Esophagus squamous epithelium (tissue), 5 donors: ENCODE measurements around the gene C21orf58. TPM values are rescaled to one million over a fixed set of nuclear protein-coding genes. Genes with fewer than 3 reads are reported as not detected.

Source experiments
- DNase-seq: peaks from one replicate; lab custom pipeline; 2025; lab: John Stamatoyannopoulos, UW
- H3K27ac ChIP-seq, 4 donors: fragments of 200-600 bp; sonication (generic); one replicate each; pipeline ENCODE4 v1.5.1; 2016 to 2019; ENCODE audit warnings: mild to moderate bottlenecking in 1 of 4
- H3K27me3 ChIP-seq, 4 donors: fragments of 200-600 bp; sonication (generic); 1 replicate in 3 of 4; 2 replicates in 1 of 4; pipeline versions ENCODE4 v1.5.1 to v1.6.0; 2017 to 2021; ENCODE audit warnings: antibody characterized with exemption in 1 of 4
- H3K36me3 ChIP-seq, 3 donors: fragments of 200-600 bp; sonication (generic); one replicate each; pipeline ENCODE4 v1.5.1; 2016 to 2019
- H3K4me1 ChIP-seq, 3 donors: fragments of 200-600 bp; sonication (generic); one replicate each; pipeline ENCODE4 v1.5.1; 2017 to 2019
- H3K4me3 ChIP-seq, 4 donors: fragments of 200-600 bp; sonication (generic); 1 replicate in 3 of 4; 2 replicates in 1 of 4; pipeline ENCODE4 v1.5.1; 2016 to 2019; ENCODE audit warnings: mild to moderate bottlenecking in 2 of 4, moderate library complexity in 1 of 4
- H3K9me3 ChIP-seq, 3 donors: fragments of 200-600 bp; sonication (generic); one replicate each; pipeline ENCODE4 v1.5.1; 2016 to 2019
- CTCF ChIP-seq, 6 experiments: fragments of 450-650 bp in 4 of 6; fragments of 200-600 bp in 2 of 6; sonication (generic) in 2 of 6; IDR thresholded peaks; one replicate each; pipeline ENCODE4 v1.5.1; 2016 to 2019; ENCODE audit warnings: antibody characterized with exemption in 6 of 6, mild to moderate bottlenecking in 4 of 6, moderate library complexity in 4 of 6
- POLR2A ChIP-seq, 4 donors: fragments of 450-650 bp; IDR thresholded peaks; one replicate each; pipeline ENCODE4 v1.6.1; 2017; ENCODE audit warnings: antibody characterized with exemption in 4 of 4, mild to moderate bottlenecking in 4 of 4, moderate library complexity in 3 of 4
- WGBS, 2 donors: methylation state at CpG; one replicate each; pipeline ENCODE4 v1.1.5; 2018; 5-methylcytosine and 5-hydroxymethylcytosine counted together
- intact Hi-C: fragments of 100-400 bp; cut with DNase I; formaldehyde crosslinking; loops from one replicate; pipeline ENCODE4 v1.15.0; 2022
- total RNA-seq, 4 donors: library from RNA; depleted of rRNA; stranded (reverse); fragments of >200 nt; gene quantifications; one replicate each; pipeline ENCODE4 v1.1.0, GENCODE V29; 2016
- donor health status: DM: yes; HTN: yes; CAD: no.

C21orf58 gene
- total RNA-seq, 4 donors from 2014 or later = 2.1 to 4.4 (median 2.7) TPM

- no peak for DNase-seq
- Histone ChIP-seq H3K27me3 (no peaks in the 10 kb centered on the region), H3K36me3 (peaks cover 0 to 39% (median 3%) of the 10 kb centered on the region in 3 donors), H3K9me3 (no peaks in the 10 kb centered on the region), H3K4me1 (peaks cover 13 to 48% (median 20%) of the 10 kb centered on the region in 3 donors), H3K27ac (peak overlapping the region; percentile 93 to 100 (median 100)), H3K4me3 (peak overlapping the region; percentile 74 to 99 (median 96))
- TF ChIP-seq CTCF (IDR thresholded peaks at IDR 0.05) (peak in 3 of 6 experiments; percentile 3 to 16 (median 10)), POLR2A (IDR thresholded peaks at IDR 0.05) (no peak)
- intact Hi-C loops = loop anchor here (10.0 kb wide), 1 partner anchor 100 kb away; the partner anchor contains the start of gene LSS
- WGBS, 2 donors = 7 to 15% methylated on average over 23 to 29 of the region's 43 CpGs
Observed at GRCh38 chr21:46325073-46325912, 1.6 kb upstream of the C21orf58 start.

DNA sequence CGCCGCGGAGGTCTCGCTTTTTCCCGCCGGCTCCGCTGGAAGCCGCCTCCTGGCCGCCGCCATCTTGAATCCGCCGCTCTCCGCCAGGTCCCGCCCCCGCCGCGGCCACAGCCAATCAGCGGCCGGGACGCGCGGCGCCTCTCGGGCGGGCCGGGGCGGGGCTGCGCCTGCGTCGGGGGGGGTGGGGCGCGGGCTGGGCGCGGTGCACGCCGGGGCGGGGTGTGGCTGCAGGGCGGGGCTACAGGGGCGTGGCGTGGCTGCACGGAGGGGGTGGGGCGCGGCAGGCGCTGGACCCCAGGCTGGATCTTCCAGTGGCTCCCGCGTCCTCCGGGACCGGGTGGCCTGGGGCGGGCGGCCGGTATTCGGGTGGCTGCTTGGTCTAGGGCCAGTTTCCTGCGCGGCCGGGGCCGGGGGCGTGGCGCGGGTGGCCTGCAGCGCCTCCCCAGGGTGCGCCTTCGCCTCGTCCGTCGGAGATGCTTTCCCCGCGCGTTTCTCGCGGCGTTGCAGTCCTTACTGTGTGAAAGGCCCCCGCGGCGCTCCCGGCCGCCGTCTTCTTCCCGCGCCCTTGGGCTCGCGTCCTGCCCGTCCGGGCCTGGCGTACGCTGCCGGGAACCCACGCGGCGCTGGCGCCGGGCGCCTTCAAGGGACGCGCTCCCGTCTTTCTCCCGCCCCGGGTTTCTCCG, 861 bp upstream of the C21orf58 start:
- H3K4me1 ChIP-seq = peaks cover 13 to 48% (median 20%) of the 10 kb centered on the region in 3 donors
- H3K4me3 ChIP-seq = peak overlapping the region; percentile 74 to 99 (median 96)
- H3K9me3 ChIP-seq = no peaks in the 10 kb centered on the region
- intact Hi-C loops = loop anchor here (10.0 kb wide), 1 partner anchor 100 kb away; the partner anchor contains the start of gene LSS
- H3K27ac ChIP-seq = peak overlapping the region; percentile 97 to 100 (median 100)
- TF ChIP-seq POLR2A (IDR thresholded peaks at IDR 0.05) = peak in 2 of 4 donors; percentile 55 to 70
- TF ChIP-seq CTCF (IDR thresholded peaks at IDR 0.05) = peak in 1 of 6 experiments; percentile 16
- peaks cover 0 to 31% (median 0%) of the 10 kb centered on the region in 3 donors for H3K36me3 ChIP-seq
- DNase-seq = peak; percentile 69
- no CpG with 5 or more reads among the region's 98 CpGs for WGBS, 2 donors
- H3K27me3 ChIP-seq = no peaks in the 10 kb centered on the region

GRCh38 chr21:46323227-46323709, 402 bp downstream of the C21orf58 start:
- WGBS, 2 donors = 0 to 1% methylated on average over 5 to 21 of the region's 34 CpGs
- peak overlapping the region; percentile 81 to 100 (median 100) for H3K27ac ChIP-seq
- no peaks in the 10 kb centered on the region for H3K27me3 ChIP-seq
- H3K9me3 ChIP-seq = no peaks in the 10 kb centered on the region
- DNase-seq = no peak
- no peak for TF ChIP-seq CTCF (IDR thresholded peaks at IDR 0.05)
- no peak for TF ChIP-seq POLR2A (IDR thresholded peaks at IDR 0.05)
- peak overlapping the region; percentile 74 to 99 (median 96) for H3K4me3 ChIP-seq
- H3K4me1 ChIP-seq = peaks cover 13 to 50% (median 20%) of the 10 kb centered on the region in 3 donors
- intact Hi-C loops = loop anchor here (10.0 kb wide), 1 partner anchor 98 kb away; the partner anchor contains the start of gene LSS
- H3K36me3 ChIP-seq = peaks cover 0 to 18% (median 0%) of the 10 kb centered on the region in 3 donors

DNA sequence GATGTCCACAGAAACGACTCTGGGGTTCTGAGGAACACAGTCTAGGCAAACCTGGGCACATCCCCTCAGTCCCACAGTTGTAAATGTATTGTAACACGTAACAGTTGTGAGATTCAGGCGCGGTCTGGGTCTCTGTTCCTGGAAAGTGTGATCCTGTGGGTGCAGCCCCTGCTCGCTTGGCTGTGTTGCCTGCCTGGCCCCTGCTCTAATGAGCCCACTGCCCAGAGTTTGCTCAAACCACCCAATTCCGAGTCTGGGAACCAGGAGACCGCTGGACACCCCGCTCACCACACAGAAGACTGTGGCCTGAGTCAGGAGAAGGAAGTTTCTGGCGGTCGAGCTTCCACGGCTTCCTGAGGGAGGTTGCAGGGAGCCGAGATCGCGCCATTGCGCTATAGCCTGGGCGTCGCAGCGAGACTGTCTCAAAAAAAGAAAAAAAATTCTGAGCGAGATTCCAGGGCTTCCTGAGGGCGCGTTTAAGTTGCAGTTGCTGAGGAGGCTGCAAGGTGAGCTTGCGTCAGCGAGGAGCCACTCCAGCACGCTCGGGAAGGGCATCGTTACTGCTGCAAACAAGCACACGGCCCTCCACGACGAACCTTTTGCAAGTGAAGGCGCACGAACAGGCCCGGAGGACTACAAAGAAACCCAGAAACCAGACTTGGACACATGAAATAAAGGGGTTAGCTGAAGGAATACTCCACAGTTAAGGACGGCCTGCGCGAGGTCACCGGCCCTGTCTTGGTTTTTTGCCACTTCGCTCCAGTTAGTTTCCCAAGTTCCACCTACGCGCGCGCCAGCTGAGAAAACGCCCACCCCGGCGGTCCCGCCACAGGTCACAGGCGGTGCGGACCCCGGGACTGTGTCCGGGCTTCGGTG, 1.1 kb downstream of the C21orf58 start:
- no peak for TF ChIP-seq CTCF (IDR thresholded peaks at IDR 0.05)
- TF ChIP-seq POLR2A (IDR thresholded peaks at IDR 0.05) = no peak
- peak overlapping the region; percentile 74 to 99 (median 96) for H3K4me3 ChIP-seq
- H3K27ac ChIP-seq = peak overlapping the region in 3 of 4 donors; percentile 81 to 100 (median 99)
- intact Hi-C loops = loop anchor here (10.0 kb wide), 1 partner anchor 98 kb away; the partner anchor contains the start of gene LSS
- H3K9me3 ChIP-seq = no peaks in the 10 kb centered on the region
- peaks cover 0 to 12% (median 0%) of the 10 kb centered on the region in 3 donors for H3K36me3 ChIP-seq
- no peaks in the 10 kb centered on the region for H3K27me3 ChIP-seq
- 3 to 4% methylated on average over 39 to 42 of the region's 50 CpGs for WGBS, 2 donors
- DNase-seq = no peak
- H3K4me1 ChIP-seq = peaks cover 13 to 55% (median 20%) of the 10 kb centered on the region in 3 donors
